NCI-H2107 (cell line): ENCODE results near the gene ASCC2.
"Not testable (repeated sequence)": the region's sequence is repeated elsewhere in the genome, so short reads cannot be mapped to it uniquely, and the experiment has no call there.

ENCODE experiments used
- DNase-seq: peaks from one replicate; lab custom pipeline; 2025; lab: John Stamatoyannopoulos, UW

Gene ASCC2

GRCh38 chr22:29754658-29755395, 83.2 kb downstream of the ASCC2 start:
- DNase-seq = not testable (repeated sequence)

- DNase-seq = no peak
Observed at GRCh38 chr22:29753808-29754657, 84.0 kb downstream of the ASCC2 start.

GRCh38 chr22:29751669-29752068, 86.4 kb downstream of the ASCC2 start:
- no peak for DNase-seq

GRCh38 chr22:29750559-29751538, 87.2 kb downstream of the ASCC2 start:
- no peak for DNase-seq

- no peak for DNase-seq
Observed at GRCh38 chr22:29750029-29750428, 88.0 kb downstream of the ASCC2 start.

- no peak for DNase-seq
Observed at GRCh38 chr22:29748248-29748893, 89.7 kb downstream of the ASCC2 start.

GRCh38 chr22:29747832-29748231, 90.2 kb downstream of the ASCC2 start:
- DNase-seq = no peak

- DNase-seq = peak; percentile 8
Observed at GRCh38 chr22:29744902-29745301, 93.2 kb downstream of the ASCC2 start.

- no peak for DNase-seq
Observed at GRCh38 chr22:29742326-29742725, 95.7 kb downstream of the ASCC2 start.

- DNase-seq = no peak
Observed at GRCh38 chr22:29741926-29742325, 96.1 kb downstream of the ASCC2 start.

GRCh38 chr22:29740216-29740615, 97.9 kb downstream of the ASCC2 start:
- no peak for DNase-seq

- DNase-seq = no peak
Observed at GRCh38 chr22:29739346-29739875, 98.7 kb downstream of the ASCC2 start.
